GM19025 (cell line): Measurements from ENCODE around the gene DMKN.

Source experiments
- ATAC-seq: cut with Tn5 transposase; IDR thresholded peaks from one replicate; pipeline ENCODE4 v1.9.1; 2021; ENCODE audit warnings: mild to moderate bottlenecking, low read depth, moderate library complexity; ENCODE audit not compliant: unreplicated experiment

The DMKN gene

DNA sequence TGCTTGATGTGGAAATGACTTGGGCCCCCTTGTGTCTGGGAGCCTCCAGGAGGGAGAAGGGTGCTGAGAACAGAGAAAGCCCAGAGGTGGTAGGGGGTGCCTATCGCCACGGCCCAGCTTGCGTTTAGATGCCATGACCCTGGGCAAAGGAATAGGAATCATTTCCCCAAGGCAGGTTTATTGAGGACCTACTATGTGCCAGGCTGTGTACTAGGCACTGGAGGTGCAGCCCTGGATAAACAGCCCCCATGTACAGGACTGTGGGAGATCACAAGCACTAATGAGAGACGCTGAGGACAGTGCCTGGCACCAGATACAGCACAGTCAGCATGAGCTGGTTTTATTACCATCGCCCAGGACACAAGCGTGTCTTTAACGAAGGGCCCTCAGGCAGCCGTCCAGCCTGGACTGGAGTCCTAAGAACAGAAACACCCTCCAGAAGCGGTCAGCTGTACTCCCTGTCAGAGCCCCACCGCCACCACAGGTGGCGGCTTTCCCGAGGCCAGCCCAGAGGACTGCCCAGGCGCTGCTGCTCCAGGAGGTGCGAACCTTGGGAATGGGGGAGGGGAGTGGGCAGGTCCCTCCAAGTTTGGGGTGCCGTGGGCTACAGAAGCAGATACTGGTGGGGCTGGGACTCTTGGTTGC lies 36.6 kb upstream of the DMKN start:
- no peak for ATAC-seq

GRCh38 chr19:35549174-35549788 lies 35.8 kb upstream of the DMKN start:
- no peak for ATAC-seq

- no peak for ATAC-seq
These were observed 33.1 kb upstream of the DMKN start for GRCh38 chr19:35546532-35546931.

- peak; percentile 39 for ATAC-seq
These were observed 32.5 kb upstream of the DMKN start for GRCh38 chr19:35545855-35546381.

GRCh38 chr19:35545001-35545854 lies 31.8 kb upstream of the DMKN start, which contains the start of gene TMEM147:
Gene TMEM147 (plus strand): TSS chr19:35545626. CDS start chr19:35545740, 114 bp downstream.
- ATAC-seq = peak; percentile 81

DNA sequence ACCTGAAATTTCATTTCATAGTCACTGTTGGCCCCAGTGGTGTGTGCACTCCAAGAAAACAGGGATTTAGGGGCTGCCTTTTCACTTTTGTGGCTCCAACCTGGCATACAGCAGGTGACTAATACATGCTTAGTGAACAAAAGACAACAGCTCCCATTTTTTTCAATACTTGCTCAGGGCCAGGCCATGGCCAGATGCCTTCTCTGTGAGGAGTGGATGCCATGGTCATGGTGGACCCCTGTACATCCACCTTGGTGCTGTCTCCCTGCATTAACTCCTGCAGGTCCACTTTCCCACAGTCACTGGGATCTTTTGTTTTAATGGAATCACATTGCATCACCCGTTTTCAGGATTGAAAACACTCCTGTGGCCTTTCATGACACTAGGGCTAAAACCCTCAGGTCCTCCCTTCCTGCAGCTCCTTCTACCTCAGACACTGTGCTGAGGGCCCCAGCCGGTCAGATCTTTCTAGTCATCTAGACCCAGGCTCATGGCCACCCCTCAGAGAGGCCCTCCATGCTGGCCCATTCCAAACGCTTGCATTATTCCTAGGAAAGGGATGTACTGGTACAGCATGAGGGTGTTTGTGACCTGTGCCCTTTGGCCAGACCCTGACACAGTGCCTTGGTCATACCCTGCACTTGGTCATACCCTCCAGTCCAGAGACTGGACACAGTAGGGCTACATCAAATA lies 30.8 kb upstream of the DMKN start:
- ATAC-seq = no peak

DNA sequence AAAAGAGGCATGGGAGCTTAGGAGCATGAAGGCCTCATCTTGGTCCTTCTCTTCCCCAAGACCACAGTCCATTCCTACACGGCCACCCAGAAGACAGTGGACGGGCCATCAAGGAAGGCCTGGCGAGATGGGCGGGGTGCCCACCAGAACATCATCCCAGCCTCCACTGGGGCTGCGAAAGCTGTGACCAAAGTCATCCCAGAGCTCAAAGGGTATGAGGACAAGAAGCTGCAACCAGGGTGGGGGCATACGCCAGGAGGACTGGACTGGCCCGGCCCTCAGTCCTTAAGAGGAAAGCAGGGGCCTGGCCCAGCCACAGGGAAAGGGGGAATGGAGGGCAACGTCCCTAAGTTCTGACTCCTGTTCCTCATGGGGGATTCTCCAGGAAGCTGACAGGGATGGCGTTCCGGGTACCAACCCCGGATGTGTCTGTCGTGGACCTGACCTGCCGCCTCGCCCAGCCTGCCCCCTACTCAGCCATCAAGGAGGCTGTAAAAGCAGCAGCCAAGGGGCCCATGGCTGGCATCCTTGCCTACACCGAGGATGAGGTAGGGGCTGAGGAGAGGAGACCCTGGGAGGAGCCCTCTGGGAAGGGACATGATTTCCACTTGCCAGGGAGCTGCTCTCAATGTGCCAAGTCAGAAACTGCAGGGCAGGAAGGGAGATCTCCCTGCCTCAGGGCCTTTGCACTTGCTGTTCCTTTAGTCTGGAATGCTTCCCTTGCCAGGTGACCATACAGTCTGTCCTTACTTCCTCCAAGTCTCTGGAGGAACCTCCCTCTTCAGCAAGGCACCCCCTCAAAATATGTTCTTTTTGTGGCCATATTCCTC lies 30.0 kb upstream of the DMKN start:
- no peak for ATAC-seq

DNA sequence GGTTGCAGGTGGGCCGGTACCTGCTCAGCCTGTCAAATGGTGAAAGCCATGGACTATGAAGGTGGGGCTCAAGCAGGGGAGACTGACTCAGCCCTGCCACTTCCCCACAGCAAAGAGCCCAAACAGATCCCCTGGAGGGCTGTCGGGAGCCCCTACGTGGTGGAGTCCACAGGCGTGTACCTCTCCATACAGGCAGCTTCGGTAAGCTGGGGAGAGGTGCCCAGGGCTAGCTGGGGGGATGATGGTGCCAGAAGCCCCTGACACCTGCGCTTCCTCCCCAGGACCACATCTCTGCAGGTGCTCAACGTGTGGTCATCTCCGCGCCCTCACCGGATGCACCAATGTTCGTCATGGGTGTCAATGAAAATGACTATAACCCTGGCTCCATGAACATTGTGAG lies 28.8 kb upstream of the DMKN start:
- ATAC-seq = no peak

DNA sequence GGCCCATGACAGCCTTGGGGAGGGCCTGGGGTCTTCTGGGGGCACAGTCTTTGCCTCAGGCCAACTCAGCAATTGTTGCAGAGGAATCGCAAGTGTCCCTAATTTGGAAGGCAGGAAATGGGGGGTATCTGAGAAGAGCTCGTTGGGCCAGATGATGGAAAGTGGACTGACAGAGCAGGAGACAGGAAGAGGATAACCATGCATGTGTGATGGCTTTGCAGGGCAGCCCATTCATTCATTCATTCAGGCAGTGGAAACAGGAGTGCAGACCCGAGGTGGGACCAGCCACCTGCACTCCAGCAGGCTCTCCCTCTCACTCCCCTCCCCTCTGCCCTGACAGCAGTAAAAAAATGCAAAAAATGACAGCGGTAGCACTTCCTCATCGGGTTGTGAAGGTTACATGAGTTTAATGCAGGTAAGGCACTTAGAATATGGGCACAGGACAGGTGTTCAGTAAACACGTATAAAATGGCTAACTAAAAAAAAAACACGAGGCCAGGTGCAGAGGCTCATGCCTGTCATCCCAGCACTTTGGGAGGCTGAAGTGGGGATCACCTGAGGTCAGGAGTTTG lies 27.0 kb upstream of the DMKN start:
- ATAC-seq = no peak

DNA sequence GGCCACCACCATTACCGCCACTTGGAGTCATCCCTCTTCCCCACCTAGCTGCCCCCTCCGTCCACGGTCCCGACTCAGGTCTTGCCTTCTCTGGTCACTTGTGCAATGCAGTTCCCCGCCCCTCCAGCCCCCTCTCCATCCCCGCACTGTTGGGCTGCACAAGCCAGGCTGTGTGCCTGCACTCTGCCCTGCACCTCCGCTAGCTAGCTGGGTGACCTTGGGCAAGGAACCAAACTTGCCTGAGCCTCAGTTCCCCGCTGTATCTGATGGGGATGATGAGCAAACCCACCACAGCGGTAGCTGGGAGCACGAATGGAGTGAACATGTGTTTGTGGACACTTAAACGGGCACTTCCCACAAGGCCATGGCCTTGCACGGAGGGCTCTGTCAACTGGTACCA lies 26.4 kb upstream of the DMKN start:
- no peak for ATAC-seq

DNA sequence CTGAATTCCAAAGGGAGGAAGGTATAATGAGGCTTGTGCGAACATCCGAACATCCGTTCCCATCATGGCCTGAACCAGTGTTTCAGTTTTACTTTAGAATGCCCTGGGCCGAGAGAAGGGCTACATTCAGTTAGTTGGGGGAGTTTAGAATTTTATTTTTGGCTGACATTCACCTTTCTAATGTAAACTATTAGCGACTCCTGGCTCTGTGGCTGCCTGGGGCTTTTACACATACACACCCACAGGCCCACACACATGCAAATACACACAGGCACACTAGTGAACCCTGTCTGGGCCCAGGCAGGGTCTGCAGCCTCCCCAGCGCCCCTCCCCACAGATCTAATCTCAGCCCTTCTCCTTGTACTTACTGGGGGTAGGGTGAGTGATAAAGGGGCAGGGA lies 25.9 kb upstream of the DMKN start:
- ATAC-seq = no peak

DNA sequence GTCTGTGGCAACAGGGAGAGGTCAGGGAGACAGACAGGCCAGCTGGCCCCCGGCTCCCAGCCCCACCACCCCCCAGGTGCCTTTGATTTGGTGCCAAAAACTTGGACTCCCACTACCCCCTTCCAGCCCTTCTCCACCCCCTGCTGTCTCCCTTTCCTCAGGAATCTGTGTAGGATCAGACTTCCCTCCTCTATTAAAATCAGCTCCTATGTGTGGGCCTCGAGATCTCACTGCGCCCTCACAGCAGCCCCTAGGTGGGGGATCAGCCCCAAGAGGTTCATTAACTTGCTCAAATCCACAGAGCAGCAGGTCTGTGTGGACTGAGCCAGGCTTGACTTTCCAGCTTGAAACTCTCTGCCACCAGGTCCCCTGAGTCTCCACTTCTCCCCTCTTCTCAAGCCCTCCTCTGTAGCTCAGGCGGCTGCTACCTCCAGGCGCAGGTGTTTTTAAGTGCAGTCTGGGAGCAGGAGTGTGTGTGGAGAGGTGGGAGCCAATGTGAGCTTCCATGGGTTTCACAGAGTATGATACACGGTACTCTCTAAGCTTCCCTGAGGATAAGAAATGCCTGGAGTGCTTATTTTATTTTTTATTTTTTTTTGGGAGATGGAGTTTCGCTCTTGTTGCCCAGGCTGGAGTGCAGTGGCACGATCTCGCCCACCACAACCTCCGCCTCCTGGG lies 21.5 kb upstream of the DMKN start:
- no peak for ATAC-seq

GRCh38 chr19:35533822-35534392 lies 20.5 kb upstream of the DMKN start:
- ATAC-seq = no peak

DNA sequence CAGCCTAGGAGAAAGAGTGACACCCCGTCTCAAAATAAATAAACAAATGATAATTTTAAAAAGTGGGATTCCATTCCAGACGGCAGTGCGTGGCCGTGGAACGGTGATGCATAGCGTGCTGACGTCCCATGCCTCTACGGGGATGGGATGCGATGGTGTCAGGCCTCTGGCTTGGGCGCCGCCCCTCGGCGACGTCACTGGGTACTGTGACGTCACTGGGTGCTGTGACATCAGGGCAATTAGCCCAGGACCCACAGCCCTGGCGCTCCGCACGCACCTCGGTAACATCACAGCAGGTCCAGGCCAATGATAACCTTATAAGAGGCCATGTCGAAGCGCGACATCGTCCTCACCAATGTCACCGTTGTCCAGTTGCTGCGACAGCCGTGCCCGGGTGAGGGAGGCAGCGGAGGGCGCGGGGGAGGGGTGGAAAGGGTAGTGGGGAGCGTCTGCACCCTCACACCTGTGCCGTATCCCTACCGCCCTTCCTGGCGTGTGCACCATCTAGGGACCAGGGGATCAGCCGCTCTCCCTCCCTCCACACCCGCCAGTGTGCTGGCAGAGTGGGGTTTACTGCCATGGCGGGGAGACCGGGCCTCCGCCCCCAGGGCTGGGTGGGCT lies 19.9 kb upstream of the DMKN start, which contains the start of gene GAPDHS:
Gene GAPDHS, plus strand, starts transcription at position 256 of the 621 bp plus-strand sequence. Its CDS starts 72 bp downstream, at position 328.
- ATAC-seq = no peak

DNA sequence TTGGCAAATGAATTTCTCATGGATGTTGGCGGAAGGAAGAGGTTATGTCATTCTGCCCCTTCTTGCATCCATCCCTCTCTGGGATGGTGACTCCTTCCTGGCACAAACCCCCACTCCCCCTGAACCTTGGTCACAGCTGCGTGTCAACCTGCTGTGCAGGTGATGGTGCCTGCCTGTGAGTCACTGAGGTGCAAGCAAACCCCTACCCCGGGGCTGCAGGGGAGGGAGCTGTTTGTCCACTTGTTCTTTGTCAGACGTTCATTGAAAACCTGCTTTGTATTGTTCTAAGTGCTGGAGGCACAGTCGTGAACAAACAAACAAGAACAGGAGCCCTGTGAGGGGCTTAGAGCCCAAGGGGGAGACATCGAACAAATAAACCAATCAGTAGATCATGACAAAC lies 17.8 kb upstream of the DMKN start:
- no peak for ATAC-seq

GRCh38 chr19:35529241-35530218 lies 16.1 kb upstream of the DMKN start:
- ATAC-seq = no peak
